Stimulated activated CD4-positive, alpha-beta T cell treated with anti-CD3 and anti-CD28 coated beads, Interleukin-2, amount 100 ng/mL, for 4 hours (primary cell): ENCODE data around the gene SLC17A7.
"Not testable (repeated sequence)": the region's sequence is repeated elsewhere in the genome, so short reads cannot be mapped to it uniquely, and the experiment has no call there.

ENCODE experiments used
- DNase-seq: peaks from one replicate; pipeline ENCODE4 v3.0.0-alpha.2; 2020; ENCODE audit warnings: low read depth

SLC17A7 gene

DNA sequence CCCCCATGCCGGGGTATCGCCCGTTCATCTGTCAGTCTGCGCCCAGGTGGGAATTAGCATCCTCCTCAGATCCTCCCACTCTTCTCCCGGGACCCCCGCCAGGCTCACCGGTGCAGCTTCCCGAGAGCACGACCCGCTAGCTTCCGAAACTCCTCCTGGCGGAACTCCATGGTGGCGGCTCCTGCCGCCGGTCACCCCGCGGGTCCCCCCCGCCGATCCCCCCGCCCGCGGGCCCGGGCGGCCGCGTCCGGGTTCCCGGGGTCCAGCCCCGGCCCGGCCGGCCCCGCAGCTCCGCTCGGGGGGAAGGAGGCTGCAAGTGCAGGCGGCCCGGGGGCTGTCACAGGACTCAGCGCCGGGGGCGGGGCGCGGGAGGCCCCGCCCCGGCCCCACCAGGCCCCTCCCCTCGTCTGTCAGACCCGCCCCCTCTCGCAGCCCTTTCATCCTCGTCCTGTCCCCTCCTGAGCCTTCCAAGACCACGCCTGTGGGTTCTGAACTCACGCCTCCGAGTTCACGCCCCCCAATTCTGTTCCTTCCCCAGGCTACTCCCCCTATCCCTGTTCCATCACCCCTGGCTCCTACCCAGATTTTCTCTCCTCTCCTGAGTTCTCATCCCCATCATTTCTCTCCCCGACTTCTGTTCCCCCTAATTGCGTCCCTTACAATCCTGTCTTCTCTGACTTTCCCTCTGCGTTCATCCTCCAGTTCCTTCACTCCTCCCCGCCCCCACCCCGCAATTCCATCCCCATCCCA is at the start of gene SLC17A7:
SLC17A7 (minus strand) TSS at position 318 of the 750 bp plus-strand sequence; CDS start at position 170, 148 bp downstream.
- DNase-seq, result no peak

- DNase-seq, result no peak
Measured at GRCh38 chr19:49490287-49491029, 49.1 kb upstream of the SLC17A7 start.

DNA sequence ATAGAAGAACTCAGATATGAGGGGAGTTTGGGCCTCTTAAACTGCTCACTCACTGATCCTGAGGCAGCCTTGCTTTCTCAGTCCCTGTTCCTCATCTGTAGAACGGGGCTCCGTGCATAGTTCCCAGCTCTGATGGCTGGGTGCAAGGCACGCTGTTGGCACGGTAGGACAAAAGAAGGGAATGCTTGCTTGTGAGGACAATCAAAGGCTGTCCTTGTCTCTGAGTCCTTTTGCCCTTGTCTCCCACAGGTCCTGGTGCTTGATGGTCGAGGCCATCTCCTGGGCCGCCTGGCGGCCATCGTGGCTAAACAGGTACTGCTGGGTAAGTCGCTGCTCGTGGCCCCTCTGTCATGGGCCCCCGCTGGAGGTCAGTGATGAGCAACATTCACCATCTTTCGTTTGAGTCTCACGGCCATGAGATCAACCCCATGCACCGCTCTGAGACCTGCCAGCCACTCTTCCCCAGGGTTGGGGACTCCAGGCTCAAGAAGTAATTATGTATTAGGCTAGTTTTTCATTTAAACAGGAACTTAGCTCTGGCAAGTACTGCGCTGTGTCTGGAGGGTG is 48.4 kb upstream of the SLC17A7 start:
- DNase-seq, result no peak

DNA sequence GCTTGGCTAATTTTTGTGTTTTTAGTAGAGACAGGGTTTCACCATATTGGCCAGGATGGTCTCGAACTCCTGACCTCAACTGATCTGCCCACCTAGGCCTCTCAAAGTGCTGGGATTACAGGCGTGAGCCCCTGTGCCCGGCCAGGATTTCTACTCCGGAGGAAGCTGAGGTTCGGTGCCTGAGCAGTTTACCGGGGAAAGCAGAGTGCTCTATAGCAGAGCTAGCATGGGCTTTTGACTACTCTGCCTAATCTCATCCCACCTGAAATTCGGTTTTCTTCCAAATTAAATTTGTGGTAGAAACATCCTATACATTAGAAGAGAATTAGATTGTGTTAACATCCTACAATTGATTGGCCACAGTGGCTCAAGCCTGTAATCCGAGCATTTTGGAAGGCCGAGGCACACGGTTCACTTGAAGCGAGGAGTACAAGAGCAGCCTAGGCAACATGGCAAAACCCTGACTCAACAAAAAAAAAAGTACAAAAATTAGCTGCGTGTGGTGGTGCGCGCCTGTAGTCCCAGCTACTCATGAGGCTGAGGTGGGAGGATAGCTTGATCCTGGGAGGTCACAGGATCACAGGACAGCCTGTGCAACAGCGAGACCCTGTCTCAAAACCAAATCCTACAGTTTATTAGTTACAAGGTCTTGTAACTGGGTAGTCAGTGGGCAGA is 47.7 kb upstream of the SLC17A7 start:
- no peak for DNase-seq

- no peak for DNase-seq
Measured at GRCh38 chr19:49488046-49488862, 46.9 kb upstream of the SLC17A7 start.

GRCh38 chr19:49487277-49488045 is 46.1 kb upstream of the SLC17A7 start, which contains the start of gene RPL13A:
TSS of gene RPL13A (plus strand) at chr19:49487608. CDS start at chr19:49487630, 22 bp downstream.
- peak; percentile 100 for DNase-seq

GRCh38 chr19:49486710-49487276 is 45.5 kb upstream of the SLC17A7 start:
- DNase-seq, result no peak

DNA sequence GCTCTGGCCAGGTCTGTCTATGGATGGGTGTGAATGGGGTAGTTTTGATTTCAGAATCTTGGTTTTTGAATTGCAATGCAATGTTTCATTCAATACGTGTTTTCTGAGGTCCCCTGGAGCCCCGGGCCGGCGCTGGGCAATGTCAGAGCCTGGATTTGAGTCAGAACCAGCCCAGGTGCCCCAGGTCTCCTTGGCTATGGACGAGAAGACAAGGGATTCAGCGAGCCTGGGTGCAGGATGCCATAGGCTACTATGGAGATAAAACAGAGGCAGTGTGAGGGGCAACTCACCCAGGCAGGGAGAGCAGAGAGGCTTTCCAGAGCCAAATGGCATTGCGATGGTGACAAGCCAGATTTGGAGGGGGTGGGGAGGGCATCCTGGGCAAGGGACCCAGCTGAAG is 44.9 kb upstream of the SLC17A7 start:
- DNase-seq, result no peak

DNA sequence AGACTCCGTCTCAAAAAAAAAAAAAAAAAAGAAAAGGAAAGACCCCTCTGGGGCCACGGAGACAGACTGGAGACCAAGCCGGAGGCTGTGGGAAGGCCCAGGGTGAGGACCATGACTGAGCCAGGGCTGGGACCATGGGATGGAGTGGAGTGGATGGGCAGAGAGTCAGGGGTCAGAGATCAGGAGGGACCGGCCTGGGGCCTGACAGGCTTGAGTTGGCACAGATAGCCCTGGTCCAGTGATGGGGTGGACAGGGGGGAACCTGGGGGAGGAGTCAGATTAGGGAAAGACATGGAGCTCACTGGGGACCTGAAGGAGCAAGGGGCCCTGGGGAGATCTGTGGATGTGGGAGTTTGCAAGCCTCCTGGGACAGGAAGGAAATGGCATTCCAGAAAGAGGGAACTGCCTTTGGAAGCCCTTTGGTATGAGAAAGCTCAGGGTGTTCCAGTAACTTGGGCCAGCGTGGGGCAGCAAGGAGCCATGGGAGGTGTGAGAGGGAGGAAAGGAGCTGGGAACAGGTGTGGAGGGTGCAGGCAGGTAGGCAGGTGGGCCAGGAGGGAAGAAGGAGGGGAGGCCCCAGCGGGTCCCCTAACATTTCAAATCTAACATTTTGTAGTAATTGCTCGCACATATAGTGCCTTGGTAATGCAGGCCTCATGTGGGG is 39.8 kb upstream of the SLC17A7 start:
- DNase-seq, result no peak

DNA sequence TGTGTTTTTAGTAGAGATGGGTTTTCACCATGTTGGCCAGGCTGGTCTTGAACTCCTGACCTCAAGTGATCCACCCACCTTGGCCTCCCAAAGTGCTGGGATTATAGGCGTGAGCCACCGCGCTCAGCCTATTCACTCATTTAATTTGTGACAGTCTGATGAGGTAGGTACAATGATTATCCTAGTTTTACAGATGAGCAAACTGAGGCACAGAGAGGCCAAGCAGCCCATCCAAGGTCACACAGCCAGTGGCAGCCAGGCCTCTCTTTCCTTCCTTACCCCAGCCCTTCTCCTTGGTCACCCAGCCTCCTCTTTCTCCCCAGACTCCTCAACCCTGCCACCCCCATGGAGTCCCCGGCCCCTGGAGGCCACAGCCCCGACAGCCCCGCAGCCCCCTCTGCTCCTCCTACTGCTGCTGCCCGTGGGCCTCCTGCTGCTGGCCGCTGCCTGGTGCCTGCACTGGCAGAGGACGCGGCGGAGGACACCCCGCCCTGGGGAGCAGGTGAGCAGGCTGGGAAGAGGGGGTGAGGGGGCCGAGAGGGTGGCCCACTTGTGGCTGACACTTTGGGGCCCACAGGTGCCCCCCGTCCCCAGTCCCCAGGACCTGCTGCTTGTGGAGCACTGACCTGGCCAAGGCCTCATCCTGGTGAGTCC is 38.8 kb upstream of the SLC17A7 start:
- DNase-seq, result no peak

GRCh38 chr19:49475995-49476880 is 34.9 kb upstream of the SLC17A7 start:
- DNase-seq, result peak; percentile 56

DNA sequence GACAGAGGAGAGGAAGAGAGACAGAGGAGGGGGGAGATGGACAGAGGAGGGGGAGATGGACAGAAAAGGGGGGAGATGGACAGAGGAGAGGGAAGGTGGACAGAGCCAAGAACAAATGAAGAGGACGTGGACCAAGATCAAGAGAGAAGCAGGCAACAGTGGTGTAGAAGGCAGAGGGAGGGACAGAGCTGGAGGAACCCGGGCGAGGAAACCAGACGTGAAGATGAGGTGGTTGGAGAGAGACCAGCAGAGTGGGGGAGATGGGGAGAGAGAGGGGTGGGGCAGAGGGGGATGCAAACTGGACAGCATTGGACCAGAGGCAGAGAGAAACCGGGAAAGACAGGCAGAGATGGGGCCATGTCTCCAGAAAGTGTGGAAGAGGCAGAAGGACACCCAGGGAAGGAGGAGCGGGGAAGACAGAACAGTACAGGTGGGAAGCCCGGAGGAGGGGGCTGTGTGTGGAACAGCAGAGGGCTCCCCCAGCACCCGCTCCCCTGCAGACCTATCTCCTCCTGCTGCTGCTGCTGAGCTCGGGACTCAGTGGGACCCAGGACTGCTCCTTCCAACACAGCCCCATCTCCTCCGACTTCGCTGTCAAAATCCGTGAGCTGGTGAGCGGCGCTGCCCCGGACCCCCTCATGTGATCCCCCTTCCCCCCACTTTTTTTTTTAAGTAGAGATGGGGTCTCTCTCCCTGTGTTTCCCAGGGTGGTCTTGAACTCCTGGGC is 34.0 kb upstream of the SLC17A7 start:
- DNase-seq, result no peak

- no peak for DNase-seq
Measured at GRCh38 chr19:49474542-49474924, 33.2 kb upstream of the SLC17A7 start.

DNA sequence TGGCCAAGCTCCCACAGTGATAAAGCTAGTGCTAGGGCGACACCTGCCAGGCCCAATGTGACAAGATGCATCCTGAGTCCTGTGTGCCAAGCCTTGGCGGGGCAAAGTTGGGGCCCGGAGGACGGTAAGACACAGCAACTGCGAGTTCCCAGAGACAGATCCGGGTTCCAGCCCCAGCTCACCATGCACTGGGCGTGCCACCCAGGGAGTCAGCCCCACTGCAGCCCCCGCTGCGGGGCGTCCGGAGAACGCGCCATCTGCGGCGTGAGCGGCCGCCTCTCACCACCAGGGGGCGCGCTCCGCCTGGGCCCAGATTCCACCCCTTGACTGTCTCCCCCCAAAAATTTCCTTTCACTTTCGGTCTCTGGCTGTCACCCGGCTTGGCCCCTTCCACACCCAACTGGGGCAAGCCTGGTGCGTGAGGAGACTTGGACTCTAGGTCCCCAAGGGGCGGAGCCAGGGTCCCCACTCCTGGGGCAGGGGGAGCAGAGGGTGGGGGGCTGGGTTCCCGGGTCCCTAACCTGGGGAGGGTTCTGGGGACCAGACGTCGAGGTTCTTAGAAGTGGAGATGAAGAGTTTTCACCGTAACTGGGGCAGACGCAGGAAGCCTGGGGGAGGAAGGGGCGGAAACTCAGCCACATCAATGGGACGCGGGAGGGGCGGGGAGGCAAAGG is 32.7 kb upstream of the SLC17A7 start, which contains the start of gene FLT3LG:
FLT3LG (plus strand) TSS at position 348 of the 674 bp plus-strand sequence. CDS start 425 bp downstream, outside the sequence.
- DNase-seq, result peak; percentile 89

DNA sequence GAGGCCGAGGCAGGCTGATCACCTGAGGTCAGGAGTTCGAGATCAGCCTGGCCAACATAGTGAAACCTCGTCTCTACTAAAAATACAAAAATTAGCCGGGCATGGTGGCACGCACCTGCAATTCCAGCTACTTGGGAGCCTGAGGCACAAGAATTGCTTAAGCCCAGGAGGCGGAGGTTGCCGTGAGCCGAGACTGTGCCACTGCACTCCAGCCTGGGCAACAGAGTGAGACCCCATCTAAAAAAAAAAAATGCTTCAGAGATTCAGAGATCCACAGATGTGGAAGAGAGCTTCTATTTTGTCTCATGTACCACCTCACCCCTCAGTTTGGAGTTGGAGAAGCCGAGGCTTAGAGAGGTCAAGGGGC is 32.2 kb upstream of the SLC17A7 start:
- DNase-seq, result not testable (repeated sequence)

- DNase-seq, result no peak
Measured at GRCh38 chr19:49472936-49473335, 31.6 kb upstream of the SLC17A7 start.

GRCh38 chr19:49470615-49470978 is 29.3 kb upstream of the SLC17A7 start:
- no peak for DNase-seq
